Parathyroid adenoma (tissue), 2 donors: ENCODE measurements around the gene CFAP54.

ENCODE experiments used
- H2AFZ ChIP-seq: fragments of 300-600 bp; sonication (generic); one replicate; pipeline ENCODE4 v1.7.0; 2017; ENCODE audit warnings: antibody characterized with exemption, mild to moderate bottlenecking
- H3K27ac ChIP-seq: fragments of 300-600 bp; sonication (generic); one replicate; pipeline ENCODE4 v1.7.0; 2017
- H3K27me3 ChIP-seq: fragments of 300-600 bp; sonication (generic); one replicate; pipeline ENCODE4 v1.7.0; 2017; ENCODE audit warnings: low read length; ENCODE audit not compliant: control insufficient read depth, insufficient read depth
- H3K36me3 ChIP-seq: fragments of 300-600 bp; sonication (generic); one replicate; pipeline ENCODE4 v1.7.0; 2017; ENCODE audit warnings: low read length; ENCODE audit not compliant: control insufficient read depth, insufficient read depth
- H3K4me1 ChIP-seq: fragments of 300-600 bp; sonication (generic); one replicate; pipeline ENCODE4 v1.7.0; 2017; ENCODE audit warnings: control low read depth
- H3K4me2 ChIP-seq: fragments of 300-600 bp; sonication (generic); one replicate; pipeline ENCODE4 v1.7.0; 2017; ENCODE audit warnings: low read length
- H3K4me3 ChIP-seq: fragments of 300-600 bp; sonication (generic); one replicate; pipeline ENCODE4 v1.7.0; 2017; ENCODE audit warnings: low read depth, low read length
- H3K79me2 ChIP-seq: fragments of 300-600 bp; sonication (generic); one replicate; pipeline ENCODE4 v1.7.0; 2017; ENCODE audit warnings: control low read depth
- H3K9ac ChIP-seq: fragments of 300-600 bp; sonication (generic); one replicate; pipeline ENCODE4 v1.7.0; 2017; ENCODE audit warnings: mild to moderate bottlenecking
- H3K9me3 ChIP-seq: fragments of 300-600 bp; sonication (generic); one replicate; pipeline ENCODE4 v1.7.0; 2017; ENCODE audit warnings: low read length; ENCODE audit not compliant: control insufficient read depth
- CTCF ChIP-seq: fragments of 300-600 bp; sonication (generic); IDR thresholded peaks from one replicate; pipeline ENCODE4 v1.7.0; 2017; ENCODE audit warnings: antibody characterized with exemption, mild to moderate bottlenecking
- donor health status: primary hyperparathyroidism.

The CFAP54 gene

GRCh38 chr12:96912261-96912660 lies 422.9 kb downstream of the CFAP54 start:
- H2AFZ ChIP-seq, result no peak overlapping the region
- no peak overlapping the region for H3K4me2 ChIP-seq
- H3K27me3 ChIP-seq, result no peaks in the 10 kb centered on the region
- no peaks in the 10 kb centered on the region for H3K4me1 ChIP-seq
- TF ChIP-seq CTCF, result no peak
- no peak overlapping the region for H3K27ac ChIP-seq
- H3K36me3 ChIP-seq, result no peaks in the 10 kb centered on the region
- peaks cover 5% of the 10 kb centered on the region for H3K79me2 ChIP-seq
- no peak overlapping the region for H3K4me3 ChIP-seq
- no peaks in the 10 kb centered on the region for H3K9me3 ChIP-seq
- no peak overlapping the region for H3K9ac ChIP-seq

- no peaks in the 10 kb centered on the region for H3K36me3 ChIP-seq
- no peak overlapping the region for H3K27ac ChIP-seq
- H2AFZ ChIP-seq, result no peak overlapping the region
- no peaks in the 10 kb centered on the region for H3K9me3 ChIP-seq
- no peak overlapping the region for H3K4me2 ChIP-seq
- no peak for TF ChIP-seq CTCF
- H3K4me3 ChIP-seq, result no peak overlapping the region
- H3K79me2 ChIP-seq, result peaks cover 2% of the 10 kb centered on the region
- no peaks in the 10 kb centered on the region for H3K27me3 ChIP-seq
- H3K9ac ChIP-seq, result no peak overlapping the region
- no peaks in the 10 kb centered on the region for H3K4me1 ChIP-seq
Measured at GRCh38 chr12:96912943-96913342, 423.6 kb downstream of the CFAP54 start.

GRCh38 chr12:96919510-96920210 lies 430.3 kb downstream of the CFAP54 start:
- Histone ChIP-seq H2AFZ (no peak overlapping the region), H3K79me2 (peaks cover 2% of the 10 kb centered on the region), H3K36me3 (no peaks in the 10 kb centered on the region), H3K9ac (no peak overlapping the region), H3K27me3 (no peaks in the 10 kb centered on the region), H3K9me3 (no peaks in the 10 kb centered on the region), H3K27ac (no peak overlapping the region), H3K4me3 (no peak overlapping the region), H3K4me2 (no peak overlapping the region), H3K4me1 (no peaks in the 10 kb centered on the region)
- no peak for TF ChIP-seq CTCF
